ENCODE measurements around the gene HORMAD1.
"Not testable (repeated sequence)": the region's sequence is repeated elsewhere in the genome, so short reads cannot be mapped to it uniquely, and the experiment has no call there.

- TF ChIP-seq CTCF (IDR thresholded peaks at IDR 0.05; ENCODE audit: low read depth, low read length, missing input control); RAD21 (IDR thresholded peaks at IDR 0.05); FOXA2 (IDR thresholded peaks at IDR 0.05); MAX (IDR thresholded peaks at IDR 0.05); JUND (IDR thresholded peaks at IDR 0.05); TAF1 (conservative IDR thresholded peaks at IDR 0.05); FOXA1 (IDR thresholded peaks at IDR 0.05); GABPA (IDR thresholded peaks at IDR 0.05 in 1 of 2, conservative IDR thresholded peaks at IDR 0.05 in 1 of 2); SP1 (IDR thresholded peaks at IDR 0.05); ATF3 (IDR thresholded peaks at IDR 0.05): not testable (repeated sequence)
- TF ChIP-seq YY1 (IDR thresholded peaks at IDR 0.05) (peak; percentile 81), HNF4A (conservative IDR thresholded peaks at IDR 0.05) (peak in 1 of 2 donors; percentile 28), RXRA (IDR thresholded peaks at IDR 0.05) (peak in 1 of 2 donors; percentile 41)
Observed at GRCh38 chr1:150657064-150657463, 63.6 kb downstream of the HORMAD1 start.

All from liver (tissue), 3 donors.